Measurements from ENCODE around the gene ZBTB21. TPM values are rescaled to one million over a fixed set of nuclear protein-coding genes. Genes with fewer than 3 reads are reported as not detected.

The ZBTB21 gene
- total and polyA plus RNA-seq, 2 of the 4 experiments (the other 2 are of a cell fraction) = 6.8 to 12.0 TPM

DNA sequence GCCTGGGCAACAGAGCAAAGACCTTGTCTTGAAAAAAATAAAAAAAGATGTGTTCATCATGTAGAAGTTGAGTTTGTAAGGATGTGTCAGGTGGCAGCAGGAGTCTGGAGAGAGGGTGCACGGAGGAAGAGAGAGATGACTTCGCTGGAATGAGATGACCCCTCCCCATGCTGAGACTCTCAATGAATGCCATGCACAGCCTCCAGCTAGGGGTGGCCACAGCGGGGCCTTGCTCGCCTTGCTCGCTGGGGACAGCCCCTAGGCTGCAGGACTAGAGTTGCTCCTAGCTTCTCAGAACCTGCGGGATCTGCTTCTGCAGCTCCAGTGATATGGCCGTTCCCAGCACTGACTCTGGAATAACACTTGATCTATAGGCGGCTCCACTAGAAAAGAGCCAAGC, 49.8 kb downstream of the ZBTB21 start:
- no peak overlapping the region for H2BK15ac ChIP-seq (ENCODE audit: low read depth, low read length)
- ChIA-PET CTCF (no interaction called here), POLR2A (ENCODE audit: unreplicated experiment) (no interaction called here)
- in situ Hi-C loops (cut with MboI; ENCODE audit: low sequenced_read_pairs) = loop anchor here (5.0 kb wide), 1 partner anchor 37 kb away; no protein-coding TSS in a partner anchor
- 77% methylated on average over 4 of the region's 8 CpGs; no CpG with 5 or more reads in 1 of the 2 experiments for WGBS, 2 experiments (ENCODE audit: extremely low coverage in 2 of 2, insufficient read length in 1 of 2)
- H4K5ac ChIP-seq (ENCODE audit: low read depth, low read length) = no peak overlapping the region
- H3K4me1 ChIP-seq (ENCODE audit: control insufficient read depth, insufficient read depth, low read length) = peaks cover 14% of the 10 kb centered on the region
- DNase-seq (no peak), ATAC-seq (ENCODE audit: low read depth) (no peak)
- H4K91ac ChIP-seq (ENCODE audit: insufficient read depth, low read depth, low read length) = no peak overlapping the region
- no peak overlapping the region for H3K27ac ChIP-seq (ENCODE audit: insufficient read depth, low read length)
- no peak for TF ChIP-seq MXI1 (IDR thresholded peaks at IDR 0.05; ENCODE audit: borderline replicate concordance, low read depth, low read length)
- TF ChIP-seq USF2 (IDR thresholded peaks at IDR 0.05; ENCODE audit: low read depth, low read length) = no peak
- TF ChIP-seq MAFK (IDR thresholded peaks at IDR 0.05; ENCODE audit: low read depth, low read length) = no peak
- TF ChIP-seq FOS (IDR thresholded peaks at IDR 0.05; ENCODE audit: low read depth, low read length) = no peak
- no peak for TF ChIP-seq CEBPB (IDR thresholded peaks at IDR 0.05; ENCODE audit: low read depth, low read length)
- TF ChIP-seq BHLHE40 (IDR thresholded peaks at IDR 0.05; ENCODE audit: low read depth, low read length) = no peak
- no peak for TF ChIP-seq NFE2L2 (IDR thresholded peaks at IDR 0.05; ENCODE audit: low read depth, low read length)
- TF ChIP-seq MAZ (IDR thresholded peaks at IDR 0.05; ENCODE audit: borderline replicate concordance, low read depth, low read length) = no peak
- TF ChIP-seq RAD21 (IDR thresholded peaks at IDR 0.05; ENCODE audit: low read length) = no peak
- TF ChIP-seq SMC3 (IDR thresholded peaks at IDR 0.05; ENCODE audit: low read depth, low read length) = no peak
- no peak for TF ChIP-seq RCOR1 (IDR thresholded peaks at IDR 0.05; ENCODE audit: insufficient replicate concordance, low read length)
- TF ChIP-seq, protein P1, sequence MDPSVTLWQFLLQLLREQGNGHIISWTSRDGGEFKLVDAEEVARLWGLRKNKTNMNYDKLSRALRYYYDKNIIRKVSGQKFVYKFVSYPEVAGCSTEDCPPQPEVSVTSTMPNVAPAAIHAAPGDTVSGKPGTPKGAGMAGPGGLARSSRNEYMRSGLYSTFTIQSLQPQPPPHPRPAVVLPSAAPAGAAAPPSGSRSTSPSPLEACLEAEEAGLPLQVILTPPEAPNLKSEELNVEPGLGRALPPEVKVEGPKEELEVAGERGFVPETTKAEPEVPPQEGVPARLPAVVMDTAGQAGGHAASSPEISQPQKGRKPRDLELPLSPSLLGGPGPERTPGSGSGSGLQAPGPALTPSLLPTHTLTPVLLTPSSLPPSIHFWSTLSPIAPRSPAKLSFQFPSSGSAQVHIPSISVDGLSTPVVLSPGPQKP (IDR thresholded peaks at IDR 0.05; ENCODE audit: borderline replicate concordance, low read depth, low read length) = no peak
- no peak for TF ChIP-seq POLR2A (IDR thresholded peaks at IDR 0.05; ENCODE audit: low read depth, low read length)
- TF ChIP-seq, protein P2, sequence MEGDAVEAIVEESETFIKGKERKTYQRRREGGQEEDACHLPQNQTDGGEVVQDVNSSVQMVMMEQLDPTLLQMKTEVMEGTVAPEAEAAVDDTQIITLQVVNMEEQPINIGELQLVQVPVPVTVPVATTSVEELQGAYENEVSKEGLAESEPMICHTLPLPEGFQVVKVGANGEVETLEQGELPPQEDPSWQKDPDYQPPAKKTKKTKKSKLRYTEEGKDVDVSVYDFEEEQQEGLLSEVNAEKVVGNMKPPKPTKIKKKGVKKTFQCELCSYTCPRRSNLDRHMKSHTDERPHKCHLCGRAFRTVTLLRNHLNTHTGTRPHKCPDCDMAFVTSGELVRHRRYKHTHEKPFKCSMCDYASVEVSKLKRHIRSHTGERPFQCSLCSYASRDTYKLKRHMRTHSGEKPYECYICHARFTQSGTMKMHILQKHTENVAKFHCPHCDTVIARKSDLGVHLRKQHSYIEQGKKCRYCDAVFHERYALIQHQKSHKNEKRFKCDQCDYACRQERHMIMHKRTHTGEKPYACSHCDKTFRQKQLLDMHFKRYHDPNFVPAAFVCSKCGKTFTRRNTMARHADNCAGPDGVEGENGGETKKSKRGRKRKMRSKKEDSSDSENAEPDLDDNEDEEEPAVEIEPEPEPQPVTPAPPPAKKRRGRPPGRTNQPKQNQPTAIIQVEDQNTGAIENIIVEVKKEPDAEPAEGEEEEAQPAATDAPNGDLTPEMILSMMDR (conservative IDR thresholded peaks at IDR 0.05; ENCODE audit: low read depth, low read length) = no peak
- no peak for TF ChIP-seq RFX5 (IDR thresholded peaks at IDR 0.05; ENCODE audit: low read depth, low read length)
- no peak for TF ChIP-seq CHD1 (IDR thresholded peaks at IDR 0.05; ENCODE audit: low read depth, low read length)
- 0 out of 2 replicates have a peak, but pooled peaks cover 1% of the 10 kb centered on the region for H3K27me3 ChIP-seq (ENCODE audit: control insufficient read depth, insufficient read depth, low read length)
- dilution Hi-C loops (cut with HindIII; ENCODE audit: low sequenced_read_pairs, unreplicated experiment) = no loop called here
- H3K56ac ChIP-seq (ENCODE audit: extremely low read depth, insufficient read depth, low read length) = no peak overlapping the region
- peaks cover 18% of the 10 kb centered on the region for H3K9me1 ChIP-seq (ENCODE audit: insufficient read depth, low read length)
- H2AK5ac ChIP-seq (ENCODE audit: low read depth, low read length) = no peak overlapping the region
- H2AK9ac ChIP-seq (replicated peaks; ENCODE audit: low read depth, low read length, poor library complexity) = no peak overlapping the region
- H3K14ac ChIP-seq (replicated peaks; ENCODE audit: low read depth, low read length) = 0 out of 2 replicates have a peak overlapping the region, but pooled peaks have one; percentile 8
- intact Hi-C loops (cut with micrococcal nuclease) = no loop called here
- no peak overlapping the region for H3K4ac ChIP-seq (ENCODE audit: low read depth, low read length)
- 0 out of 4 replicates have a peak, but pooled peaks cover 0 to 3% of the 10 kb centered on the region in 2 experiments for H3K79me1 ChIP-seq (ENCODE audit: low read depth in 1 of 2, low read length in 2 of 2)
- H2BK20ac ChIP-seq (ENCODE audit: low read depth, low read length) = peak overlapping the region; percentile 62; the same call in 1 of the 2 replicates
- H3K23ac ChIP-seq (ENCODE audit: low read depth, low read length) = no peak overlapping the region
- H4K20me1 ChIP-seq (ENCODE audit: insufficient read depth, low read length) = no peaks in the 10 kb centered on the region
- no peak overlapping the region for H3K4me2 ChIP-seq (ENCODE audit: low read depth, low read length)
- no peak overlapping the region for H3K18ac ChIP-seq (ENCODE audit: low read depth, low read length)
- no peak overlapping the region for H3K9ac ChIP-seq (ENCODE audit: low read depth, low read length)
- no TSS peak for BruUV-seq (replicated peaks)
- H4K8ac ChIP-seq (ENCODE audit: low read depth in 2 of 2, low read length in 2 of 2) = no peak overlapping the region
- H2BK120ac ChIP-seq (ENCODE audit: low read depth, low read length) = peak overlapping the region; percentile 45
- no peak overlapping the region for H3K4me3 ChIP-seq (ENCODE audit: insufficient read depth, low read depth, low read length)
- no peak overlapping the region for H2BK5ac ChIP-seq (ENCODE audit: low read depth, low read length, poor library complexity, severe bottlenecking)
- H3K9me3 ChIP-seq (ENCODE audit: control insufficient read depth, insufficient read depth, low read length) = no peaks in the 10 kb centered on the region
- no peak overlapping the region for H2AFZ ChIP-seq (replicated peaks; ENCODE audit: low read length, poor library complexity)
- no peaks in the 10 kb centered on the region for H3K36me3 ChIP-seq (ENCODE audit: control insufficient read depth, insufficient read depth, low read length)
